ENCODE measurements around the gene EDRF1.

EDRF1 gene

GRCh38 chr10:125772864-125773180 is 53.3 kb downstream of the EDRF1 start:
- no peak for TF ChIP-seq CTCF (conservative IDR thresholded peaks at IDR 0.05; ENCODE audit: control insufficient read depth, insufficient read depth, low read depth, low read length)
- no peak for DNase-seq (ENCODE audit: low read depth)
- no peak overlapping the region for H3K4me3 ChIP-seq (ENCODE audit: control insufficient read depth, low read depth, low read length)

- no peak for DNase-seq (ENCODE audit: low read depth)
- TF ChIP-seq CTCF (conservative IDR thresholded peaks at IDR 0.05; ENCODE audit: control insufficient read depth, insufficient read depth, low read depth, low read length), result no peak
- H3K4me3 ChIP-seq (ENCODE audit: control insufficient read depth, low read depth, low read length), result no peak overlapping the region
These were observed 54.4 kb downstream of the EDRF1 start for GRCh38 chr10:125773687-125774543.

GRCh38 chr10:125774581-125775191 is 55.2 kb downstream of the EDRF1 start:
- no peak for TF ChIP-seq CTCF (conservative IDR thresholded peaks at IDR 0.05; ENCODE audit: control insufficient read depth, insufficient read depth, low read depth, low read length)
- no peak for DNase-seq (ENCODE audit: low read depth)
- H3K4me3 ChIP-seq (ENCODE audit: control insufficient read depth, low read depth, low read length), result no peak overlapping the region

- H3K4me3 ChIP-seq (ENCODE audit: control insufficient read depth, low read depth, low read length), result no peak within 1 kb of the TSS
- no peak for DNase-seq (ENCODE audit: low read depth)
- no peak for TF ChIP-seq CTCF (conservative IDR thresholded peaks at IDR 0.05; ENCODE audit: control insufficient read depth, insufficient read depth, low read depth, low read length)
These were observed 56.1 kb downstream of the EDRF1 start, which contains the start of gene MMP21 for GRCh38 chr10:125775491-125776106. Gene MMP21, minus strand, starts transcription at chr10:125775821. Its CDS starts 0 bp downstream, at chr10:125775821.

GRCh38 chr10:125777806-125778205 is 58.3 kb downstream of the EDRF1 start:
- TF ChIP-seq CTCF (conservative IDR thresholded peaks at IDR 0.05; ENCODE audit: control insufficient read depth, insufficient read depth, low read depth, low read length), result no peak
- no peak overlapping the region for H3K4me3 ChIP-seq (ENCODE audit: control insufficient read depth, low read depth, low read length)
- DNase-seq (ENCODE audit: low read depth), result no peak

GRCh38 chr10:125778556-125778955 is 59.0 kb downstream of the EDRF1 start:
- no peak for DNase-seq (ENCODE audit: low read depth)
- no peak for TF ChIP-seq CTCF (conservative IDR thresholded peaks at IDR 0.05; ENCODE audit: control insufficient read depth, insufficient read depth, low read depth, low read length)
- no peak overlapping the region for H3K4me3 ChIP-seq (ENCODE audit: control insufficient read depth, low read depth, low read length)

Data from fibroblast of mammary gland (primary cell).